Karpas-422 (cell line): Measurements from ENCODE around the gene GPAM. TPM values are rescaled to one million over a fixed set of nuclear protein-coding genes. Genes with fewer than 3 reads are reported as not detected.
A peak's percentile ranks its signal among the peaks of the same experiment; 100 is the strongest.
"Not testable (repeated sequence)": the region's sequence is repeated elsewhere in the genome, so short reads cannot be mapped to it uniquely, and the experiment has no call there.

Source experiments
- DNase-seq: peaks from one replicate; pipeline ENCODE4 v3.0.0-alpha.2; 2015
- H2AFZ ChIP-seq: fragments of 200-600 bp; sonication (generic); 2 replicates; pipeline ENCODE4 v1.6.1; 2014; ENCODE audit warnings: antibody characterized with exemption, low read length, mixed read lengths
- H3K27ac ChIP-seq: fragments of 200-600 bp; sonication (generic); 2 replicates; pipeline ENCODE4 v1.5.1; 2014; ENCODE audit warnings: mild to moderate bottlenecking, low read length, moderate library complexity
- H3K27me3 ChIP-seq: fragments of 200-600 bp; sonication (generic); 2 replicates; pipeline ENCODE4 v1.6.1; 2014; ENCODE audit warnings: low read length, mixed read lengths
- H3K36me3 ChIP-seq: fragments of 200-600 bp; sonication (generic); 2 replicates; pipeline ENCODE4 v1.6.1; 2014; ENCODE audit warnings: low read length, mixed read lengths; ENCODE audit not compliant: insufficient read depth
- H3K4me1 ChIP-seq: fragments of 200-600 bp; sonication (generic); 2 replicates; pipeline ENCODE4 v1.6.1; 2014; ENCODE audit warnings: mild to moderate bottlenecking, low read length, mixed read lengths
- H3K4me2 ChIP-seq: fragments of 200-600 bp; sonication (generic); 2 replicates; pipeline ENCODE4 v1.6.1; 2014; ENCODE audit warnings: low read length, low read depth, mild to moderate bottlenecking; ENCODE audit not compliant: poor library complexity, severe bottlenecking
- H3K4me3 ChIP-seq: fragments of 200-600 bp; sonication (generic); 2 replicates; pipeline ENCODE4 v1.5.1; 2014; ENCODE audit warnings: mild to moderate bottlenecking, antibody characterized with exemption, low read length, mixed read lengths
- H3K79me2 ChIP-seq: fragments of 200-600 bp; sonication (generic); 2 replicates; pipeline ENCODE4 v1.6.1; 2014; ENCODE audit warnings: mild to moderate bottlenecking, low read length, mixed read lengths
- H3K9ac ChIP-seq: fragments of 200-600 bp; sonication (generic); 2 replicates; pipeline ENCODE4 v1.6.0; 2014; ENCODE audit warnings: low read length
- H3K9me2 ChIP-seq: fragments of 200-600 bp; sonication (generic), shearing (Covaris generic); replicated peaks from 2 replicates; pipeline ENCODE4 v1.6.0; 2014; ENCODE audit warnings: mild to moderate bottlenecking, low read length, moderate library complexity; ENCODE audit not compliant: insufficient read depth
- H3K9me3 ChIP-seq: fragments of 300-700, 200-600 bp; sonication (generic); 2 replicates; pipeline ENCODE4 v1.6.1; 2014; ENCODE audit warnings: low read length, mixed read lengths
- H4K20me1 ChIP-seq: fragments of 200-600 bp; sonication (generic); 2 replicates; pipeline ENCODE4 v1.6.1; 2014; ENCODE audit warnings: mild to moderate bottlenecking, antibody characterized with exemption, low read length, low read depth; ENCODE audit not compliant: insufficient read depth
- total RNA-seq: library from RNA; depleted of rRNA; stranded (reverse); fragments of >200 nt; shearing (Covaris generic); gene quantifications from 2 replicates; pipeline ENCODE4 v1.2.3, GENCODE V29; 2014; ENCODE audit warnings: low replicate concordance; rRNA removed

The GPAM gene
- total RNA-seq, 1 experiment from 2014 or later = 481 TPM

GRCh38 chr10:112122827-112123226 is 60.7 kb downstream of the GPAM start:
- Histone ChIP-seq H3K27me3 (no peaks in the 10 kb centered on the region), H3K9ac (no peak overlapping the region), H3K4me3 (no peak overlapping the region), H4K20me1 (no peaks in the 10 kb centered on the region), H3K9me2 (no peaks in the 10 kb centered on the region), H3K4me2 (no peak overlapping the region), H3K79me2 (no peaks in the 10 kb centered on the region), H2AFZ (no peak overlapping the region), H3K9me3 (no peaks in the 10 kb centered on the region), H3K27ac (no peak overlapping the region), H3K4me1 (peaks cover 11% of the 10 kb centered on the region), H3K36me3 (peaks cover 41% of the 10 kb centered on the region)
- DNase-seq = no peak

- no peak overlapping the region for H3K4me2 ChIP-seq
- no peak overlapping the region for H3K27ac ChIP-seq
- no peak overlapping the region for H3K9ac ChIP-seq
- H3K9me2 ChIP-seq = no peaks in the 10 kb centered on the region
- H3K4me3 ChIP-seq = no peak overlapping the region
- DNase-seq = no peak
- H3K79me2 ChIP-seq = no peaks in the 10 kb centered on the region
- H3K36me3 ChIP-seq = peaks cover 57% of the 10 kb centered on the region
- peaks cover 25% of the 10 kb centered on the region for H3K4me1 ChIP-seq
- H4K20me1 ChIP-seq = no peaks in the 10 kb centered on the region
- no peak overlapping the region for H2AFZ ChIP-seq
- no peaks in the 10 kb centered on the region for H3K27me3 ChIP-seq
- no peaks in the 10 kb centered on the region for H3K9me3 ChIP-seq
These were observed 63.1 kb downstream of the GPAM start for GRCh38 chr10:112120491-112120890.

GRCh38 chr10:112115781-112116385 is 67.7 kb downstream of the GPAM start:
- no peak overlapping the region for H2AFZ ChIP-seq
- no peak overlapping the region for H3K27ac ChIP-seq
- H3K9me2 ChIP-seq = no peaks in the 10 kb centered on the region
- H3K9ac ChIP-seq = no peak overlapping the region
- DNase-seq = peak; percentile 87
- no peaks in the 10 kb centered on the region for H3K27me3 ChIP-seq
- H3K9me3 ChIP-seq = peaks cover 6% of the 10 kb centered on the region; the same call in 1 of the 2 replicates
- H3K36me3 ChIP-seq = peaks cover 86% of the 10 kb centered on the region
- H3K79me2 ChIP-seq = 0 out of 2 replicates have a peak, but pooled peaks cover 8% of the 10 kb centered on the region
- H3K4me1 ChIP-seq = peaks cover 25% of the 10 kb centered on the region
- H3K4me2 ChIP-seq = no peak overlapping the region
- no peak overlapping the region for H3K4me3 ChIP-seq
- H4K20me1 ChIP-seq = no peaks in the 10 kb centered on the region

GRCh38 chr10:112109779-112110178 is 73.8 kb downstream of the GPAM start:
- H3K27me3 ChIP-seq, H3K4me1 ChIP-seq, DNase-seq, H3K9ac ChIP-seq, H3K27ac ChIP-seq, H3K4me2 ChIP-seq, H3K4me3 ChIP-seq, H2AFZ ChIP-seq, H3K9me2 ChIP-seq, H4K20me1 ChIP-seq, H3K9me3 ChIP-seq: not testable (repeated sequence)
- Histone ChIP-seq H3K79me2 (peaks cover 11% of the 10 kb centered on the region; the same call in 1 of the 2 replicates), H3K36me3 (peaks cover 49% of the 10 kb centered on the region)

Other genes with a start within 250 kb of the GPAM start
- gene TECTB, start 99.6 kb upstream of the GPAM start, total RNA-seq = not detected in 2 replicates
- gene ACSL5, start 190.4 kb upstream of the GPAM start, total RNA-seq = 55.6 and 63.6 TPM in 2 replicates